CD4-positive, alpha-beta T cell treated with Interleukin-2 at 100 ng/mL for 4 hours (primary cell): ENCODE measurements around the gene SLC40A1.

Experiments used
- DNase-seq: peaks from one replicate; pipeline ENCODE4 v3.0.0-alpha.2; 2020; ENCODE audit warnings: low spot score

The SLC40A1 gene

GRCh38 chr2:189538402-189538801 is 42.2 kb downstream of the SLC40A1 start:
- DNase-seq = no peak

GRCh38 chr2:189536830-189537229 is 43.8 kb downstream of the SLC40A1 start:
- DNase-seq = no peak

DNA sequence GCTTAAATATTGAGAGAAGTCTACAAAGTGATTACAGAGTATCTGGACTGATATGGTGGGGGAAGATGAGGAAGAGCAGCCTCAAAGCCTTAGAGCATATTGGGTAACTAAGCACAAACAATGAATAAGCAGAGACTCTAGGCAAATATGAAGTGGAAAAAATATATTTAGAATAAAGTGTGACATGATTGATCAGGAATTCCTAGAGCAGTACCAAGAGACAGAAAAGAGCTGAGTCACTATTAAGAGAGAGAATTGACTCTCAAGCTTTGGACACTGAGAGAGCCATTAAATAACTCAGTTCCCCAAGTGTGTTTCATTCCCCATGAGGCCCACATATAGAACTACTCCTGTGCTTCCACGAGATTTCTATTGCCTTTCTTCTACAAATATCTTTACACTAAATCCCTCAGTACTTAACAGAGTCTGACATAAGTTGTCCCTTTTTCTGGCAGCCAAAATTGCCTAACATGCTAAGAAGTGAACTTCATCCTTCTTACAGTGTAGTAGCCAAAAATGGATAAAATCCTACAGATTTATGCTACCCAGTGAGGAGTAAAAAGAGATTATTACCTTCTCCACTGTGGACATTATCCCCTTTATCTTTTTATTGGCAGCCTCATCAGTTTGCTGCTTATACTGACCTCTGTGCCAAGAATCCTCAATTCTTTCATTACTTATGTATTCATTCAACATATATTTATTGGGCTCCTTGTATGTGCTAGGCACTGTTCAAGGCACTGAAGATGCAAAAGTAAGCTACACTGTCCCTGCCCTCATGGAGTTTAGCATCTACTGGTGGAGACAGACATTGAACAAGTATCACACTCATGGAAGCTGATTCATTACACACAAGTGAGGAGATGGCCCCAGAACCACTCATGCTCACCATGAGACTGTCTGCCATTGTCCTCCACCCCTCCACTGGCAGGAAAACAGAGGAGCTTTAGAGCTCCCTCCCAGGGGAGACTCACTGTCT is 45.4 kb downstream of the SLC40A1 start:
- no peak for DNase-seq

- no peak for DNase-seq
Measured at GRCh38 chr2:189533288-189534035, 47.1 kb downstream of the SLC40A1 start.

GRCh38 chr2:189530965-189531637 is 49.5 kb downstream of the SLC40A1 start:
- no peak for DNase-seq

GRCh38 chr2:189528617-189529016 is 52.0 kb downstream of the SLC40A1 start:
- no peak for DNase-seq

DNA sequence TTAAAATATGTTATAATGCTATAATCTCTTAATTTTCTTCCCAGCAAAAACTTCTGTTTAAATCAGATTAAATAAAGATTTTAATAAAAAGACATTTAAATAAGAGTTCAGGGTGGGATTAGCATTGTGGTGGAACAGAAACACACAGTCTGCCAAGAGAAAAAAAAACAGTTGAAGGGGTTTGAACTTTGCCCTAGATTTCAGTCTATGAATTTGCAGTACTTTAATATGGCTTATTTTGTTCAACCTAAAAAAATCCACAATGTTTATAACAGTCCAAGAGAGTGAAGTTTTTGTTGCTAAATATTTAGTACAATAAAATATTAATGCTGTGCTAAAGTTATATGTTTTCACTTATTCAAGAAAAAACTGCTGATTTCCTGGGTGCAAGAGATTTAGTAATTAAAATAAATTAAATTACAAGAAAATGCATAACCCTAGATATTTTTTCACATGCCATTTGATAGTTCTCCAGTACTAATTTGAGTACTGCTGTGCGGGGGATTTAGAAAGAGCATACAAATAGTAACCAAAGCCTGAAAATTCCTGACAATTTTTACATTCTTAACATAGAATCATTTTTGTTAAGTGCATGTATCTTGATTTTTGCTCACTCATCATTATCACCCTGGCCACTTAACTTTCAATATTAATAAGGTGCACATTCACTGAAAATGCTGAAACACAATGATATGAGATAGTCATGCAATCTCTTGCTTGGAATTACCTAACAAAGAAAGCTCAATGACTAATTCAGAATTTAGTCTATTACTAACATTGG is 52.6 kb downstream of the SLC40A1 start:
- DNase-seq = no peak

DNA sequence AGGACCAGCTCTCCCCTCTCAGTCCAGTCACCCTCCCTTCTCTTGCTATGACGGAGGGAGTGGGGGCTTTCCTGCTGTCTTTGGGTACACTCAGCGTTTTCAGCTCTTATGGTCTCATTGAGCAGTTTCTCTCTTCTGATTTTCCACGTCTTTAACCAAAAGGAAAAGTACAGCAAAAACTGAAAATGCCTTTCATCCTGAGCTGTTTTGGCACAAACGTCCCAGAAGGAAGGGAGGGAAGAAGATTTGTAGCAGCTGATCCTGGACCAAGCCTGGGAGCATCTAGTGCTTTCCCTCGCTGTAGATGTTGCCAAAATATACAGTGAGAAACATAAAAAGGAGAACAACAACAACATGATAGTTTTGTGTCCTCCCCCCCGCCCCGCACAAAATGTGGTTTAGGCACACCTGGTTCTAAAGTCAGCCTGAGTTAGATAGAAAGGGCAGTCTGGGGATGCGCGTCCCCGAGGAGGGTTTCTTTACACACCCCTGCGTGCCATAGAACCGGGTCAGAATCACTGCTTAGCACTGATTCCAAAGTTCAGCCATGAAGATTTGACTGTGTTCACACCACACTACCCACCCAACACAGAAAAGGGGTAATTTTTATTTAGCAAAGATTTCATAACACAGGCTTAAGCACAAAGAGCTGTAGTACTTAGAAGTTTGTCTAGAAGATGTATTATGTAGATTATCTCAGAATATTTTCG is 53.4 kb downstream of the SLC40A1 start:
- DNase-seq = no peak

- no peak for DNase-seq
Measured at GRCh38 chr2:189526241-189526640, 54.3 kb downstream of the SLC40A1 start.

- DNase-seq = no peak
Measured at GRCh38 chr2:189524746-189525145, 55.8 kb downstream of the SLC40A1 start.

- no peak for DNase-seq
Measured at GRCh38 chr2:189522435-189523151, 58.0 kb downstream of the SLC40A1 start.

DNA sequence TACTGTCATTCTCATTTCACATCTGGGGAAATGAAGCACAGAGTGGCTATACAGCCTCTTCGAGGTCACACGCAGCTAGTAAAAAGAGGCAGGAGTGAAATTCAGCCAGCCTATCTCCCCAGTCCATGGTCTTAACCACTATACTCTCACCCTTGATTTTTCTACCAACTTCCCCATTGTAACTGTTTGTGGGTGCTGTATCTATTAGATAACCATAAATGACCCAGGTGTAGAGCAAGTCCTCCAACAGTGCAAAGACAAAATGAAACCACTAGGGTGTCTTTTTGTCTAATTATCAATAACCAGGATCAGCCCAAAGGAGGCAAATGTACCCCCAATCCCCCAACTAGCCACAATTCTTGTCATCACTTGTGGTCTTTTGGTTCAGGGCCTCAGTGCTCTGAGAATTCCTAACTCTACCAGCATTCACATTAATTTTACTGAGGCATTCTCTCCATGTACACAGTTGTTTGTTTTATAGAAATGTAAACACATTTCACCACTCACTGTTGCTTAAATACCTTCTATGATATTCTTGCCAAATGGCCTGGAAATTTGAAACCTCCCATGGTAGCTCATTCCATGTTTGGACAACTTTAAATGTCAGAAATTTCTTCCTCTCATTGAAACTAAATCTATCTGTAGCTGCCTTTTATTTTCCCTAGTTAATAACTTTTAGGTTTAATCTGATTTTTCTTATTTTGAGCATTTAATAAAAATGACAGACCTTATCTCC is 58.7 kb downstream of the SLC40A1 start:
- no peak for DNase-seq

- no peak for DNase-seq
Measured at GRCh38 chr2:189519631-189520387, 60.8 kb downstream of the SLC40A1 start.

DNA sequence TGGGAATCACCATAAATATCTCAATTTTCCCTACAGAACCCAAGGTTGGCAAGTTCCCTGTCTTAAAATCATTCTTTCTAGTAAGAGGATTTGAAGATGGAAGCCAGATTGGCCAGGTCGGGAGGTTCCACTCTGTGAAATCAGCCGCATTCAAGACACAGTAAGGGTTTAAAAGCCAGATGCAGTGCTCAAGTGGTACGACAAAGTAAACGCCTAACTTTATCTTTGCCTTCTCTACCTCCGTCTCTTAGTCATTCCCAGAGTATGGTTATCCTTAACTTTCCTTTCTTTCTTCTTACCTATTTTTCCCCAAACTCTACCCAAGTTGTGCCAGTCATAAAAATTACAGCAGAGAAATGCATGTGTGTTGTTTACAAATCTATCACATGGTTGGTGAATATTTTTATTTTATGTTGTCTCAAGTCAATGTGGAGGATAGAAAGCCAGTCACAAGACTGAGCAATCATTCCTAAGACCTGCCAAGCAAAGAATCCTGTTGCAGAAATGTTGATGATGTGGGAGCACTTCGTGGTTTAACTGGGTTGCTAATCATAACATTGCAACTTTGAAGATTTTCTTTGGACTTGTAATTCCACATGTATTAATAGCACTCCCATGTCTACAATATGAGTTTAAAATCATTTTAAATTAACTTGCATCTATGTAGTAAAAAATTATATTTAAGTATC is 62.6 kb downstream of the SLC40A1 start:
- no peak for DNase-seq

DNA sequence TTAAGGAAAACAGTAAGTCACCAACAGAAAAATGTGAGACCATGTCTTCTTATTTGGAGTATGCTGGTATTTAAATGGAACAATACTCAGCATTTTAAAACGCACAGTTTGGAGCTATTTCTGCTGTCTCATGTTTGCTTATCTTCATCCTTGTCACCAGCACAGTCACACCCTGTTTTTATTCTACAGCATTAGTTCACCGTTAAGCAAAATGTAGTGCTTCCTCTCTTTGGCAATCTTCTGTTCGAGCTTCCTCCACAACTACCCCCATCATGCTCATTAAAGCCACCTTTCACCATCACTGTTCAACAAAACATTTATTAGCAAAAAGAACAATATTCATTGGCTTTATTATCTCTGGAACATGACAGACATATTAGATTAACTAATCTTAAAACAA is 64.0 kb downstream of the SLC40A1 start:
- no peak for DNase-seq

DNA sequence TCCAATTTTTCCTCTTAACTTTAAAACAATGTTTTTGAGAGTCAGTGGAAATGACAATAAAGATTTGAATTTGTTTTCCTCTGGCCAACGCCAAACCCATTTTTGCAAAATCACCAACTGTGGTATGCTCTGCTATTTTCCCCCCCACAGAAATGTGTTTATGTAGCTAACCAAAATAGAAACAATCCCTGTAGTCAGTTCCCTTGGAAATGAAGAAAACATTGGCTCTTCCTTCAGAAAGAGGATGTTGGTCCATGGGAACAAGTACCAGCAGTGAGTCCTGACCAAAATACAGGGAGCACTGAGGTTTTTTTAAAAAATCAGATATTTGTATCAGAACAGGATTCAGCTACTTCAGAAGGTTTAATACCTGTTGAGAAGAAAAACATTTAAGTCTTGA is 65.3 kb downstream of the SLC40A1 start:
- no peak for DNase-seq

GRCh38 chr2:189514104-189514503 is 66.5 kb downstream of the SLC40A1 start:
- no peak for DNase-seq

GRCh38 chr2:189512879-189513278 is 67.7 kb downstream of the SLC40A1 start:
- DNase-seq = no peak
